ENCODE data around the gene ANKRD34A. TPM values are rescaled to one million over a fixed set of nuclear protein-coding genes. Genes with fewer than 3 reads are reported as not detected.

The ANKRD34A gene
- total RNA-seq, 1 experiment from 2014 or later, result 1.1 TPM

GRCh38 chr1:145993618-145994390, 29.4 kb upstream of the ANKRD34A start (continued):
- no peak for TF ChIP-seq ZBTB33 (IDR thresholded peaks at IDR 0.05; ENCODE audit: extremely low read depth, insufficient replicate concordance, low read length)
- no peak for TF ChIP-seq CBX3 (IDR thresholded peaks at IDR 0.05; ENCODE audit: low read depth)
- TF ChIP-seq, protein P1, sequence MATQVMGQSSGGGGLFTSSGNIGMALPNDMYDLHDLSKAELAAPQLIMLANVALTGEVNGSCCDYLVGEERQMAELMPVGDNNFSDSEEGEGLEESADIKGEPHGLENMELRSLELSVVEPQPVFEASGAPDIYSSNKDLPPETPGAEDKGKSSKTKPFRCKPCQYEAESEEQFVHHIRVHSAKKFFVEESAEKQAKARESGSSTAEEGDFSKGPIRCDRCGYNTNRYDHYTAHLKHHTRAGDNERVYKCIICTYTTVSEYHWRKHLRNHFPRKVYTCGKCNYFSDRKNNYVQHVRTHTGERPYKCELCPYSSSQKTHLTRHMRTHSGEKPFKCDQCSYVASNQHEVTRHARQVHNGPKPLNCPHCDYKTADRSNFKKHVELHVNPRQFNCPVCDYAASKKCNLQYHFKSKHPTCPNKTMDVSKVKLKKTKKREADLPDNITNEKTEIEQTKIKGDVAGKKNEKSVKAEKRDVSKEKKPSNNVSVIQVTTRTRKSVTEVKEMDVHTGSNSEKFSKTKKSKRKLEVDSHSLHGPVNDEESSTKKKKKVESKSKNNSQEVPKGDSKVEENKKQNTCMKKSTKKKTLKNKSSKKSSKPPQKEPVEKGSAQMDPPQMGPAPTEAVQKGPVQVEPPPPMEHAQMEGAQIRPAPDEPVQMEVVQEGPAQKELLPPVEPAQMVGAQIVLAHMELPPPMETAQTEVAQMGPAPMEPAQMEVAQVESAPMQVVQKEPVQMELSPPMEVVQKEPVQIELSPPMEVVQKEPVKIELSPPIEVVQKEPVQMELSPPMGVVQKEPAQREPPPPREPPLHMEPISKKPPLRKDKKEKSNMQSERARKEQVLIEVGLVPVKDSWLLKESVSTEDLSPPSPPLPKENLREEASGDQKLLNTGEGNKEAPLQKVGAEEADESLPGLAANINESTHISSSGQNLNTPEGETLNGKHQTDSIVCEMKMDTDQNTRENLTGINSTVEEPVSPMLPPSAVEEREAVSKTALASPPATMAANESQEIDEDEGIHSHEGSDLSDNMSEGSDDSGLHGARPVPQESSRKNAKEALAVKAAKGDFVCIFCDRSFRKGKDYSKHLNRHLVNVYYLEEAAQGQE (IDR thresholded peaks at IDR 0.05; ENCODE audit: low read depth), result no peak

DNA sequence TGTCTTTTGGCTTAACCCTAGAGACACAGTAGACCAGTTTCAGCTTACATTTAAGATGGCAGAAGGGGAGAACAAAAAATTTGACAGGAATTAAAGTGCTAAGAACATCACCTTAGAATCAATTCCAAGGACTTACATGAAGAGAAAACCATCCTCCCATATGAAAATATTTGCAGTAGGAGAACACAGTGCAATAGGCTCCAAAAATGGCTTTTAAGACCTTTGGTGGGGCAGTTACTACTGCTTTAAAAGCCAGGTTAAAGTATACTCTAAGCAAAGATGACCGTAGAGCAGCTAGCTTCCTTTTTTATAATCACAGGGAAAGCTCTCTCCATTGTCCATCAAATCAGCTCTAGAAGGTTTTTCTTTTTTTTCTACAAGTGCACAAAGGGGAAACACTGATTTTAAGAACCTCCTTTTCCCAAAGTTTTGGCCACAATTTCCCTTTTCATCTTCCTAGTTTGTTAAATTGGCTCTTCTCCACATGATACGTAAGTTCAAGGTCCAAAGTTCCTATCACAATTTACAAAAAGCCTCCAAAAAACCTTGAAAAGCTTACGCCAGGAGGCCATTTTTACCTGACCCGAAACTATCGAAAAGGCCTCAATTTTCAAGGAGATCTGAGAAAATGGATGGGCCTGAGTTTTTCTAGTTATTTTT, 28.7 kb upstream of the ANKRD34A start:
- no TSS peak for BruUV-seq (replicated peaks)
- no peaks in the 10 kb centered on the region for H3K36me3 ChIP-seq (ENCODE audit: control insufficient read depth in 1 of 2, insufficient read depth in 2 of 2, low read length in 2 of 2)
- POLR2A ChIA-PET, result interaction anchor here (2.8 kb wide), 1 partner anchor 13 kb away, joined by 6 read pairs; no protein-coding TSS in a partner anchor
- H3K4me3 ChIP-seq (replicated peaks in 1 of 2; ENCODE audit: low read depth in 1 of 2, low read length in 2 of 2), result no peak overlapping the region
- intact Hi-C loops (cut with micrococcal nuclease), result no loop called here
- TF ChIP-seq, protein P2, sequence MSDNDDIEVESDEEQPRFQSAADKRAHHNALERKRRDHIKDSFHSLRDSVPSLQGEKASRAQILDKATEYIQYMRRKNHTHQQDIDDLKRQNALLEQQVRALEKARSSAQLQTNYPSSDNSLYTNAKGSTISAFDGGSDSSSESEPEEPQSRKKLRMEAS (IDR thresholded peaks at IDR 0.05), result no peak
- TF ChIP-seq CTCF (IDR thresholded peaks at IDR 0.05 in 2 of 3, conservative IDR thresholded peaks at IDR 0.05 in 1 of 3; ENCODE audit: borderline replicate concordance in 1 of 3, insufficient read depth in 1 of 3, low read depth in 2 of 3, low read length in 2 of 3) (no peak), SRF (IDR thresholded peaks at IDR 0.05; ENCODE audit: low read depth) (no peak), JUND (IDR thresholded peaks at IDR 0.05) (no peak), YY1 (IDR thresholded peaks at IDR 0.05; ENCODE audit: extremely low read depth, insufficient replicate concordance, low read depth, low read length) (no peak)
- H3K9me3 ChIP-seq (ENCODE audit: control insufficient read depth in 1 of 2, insufficient read depth in 1 of 2, low read depth in 1 of 2, low read length in 2 of 2), result no peaks in the 10 kb centered on the region
- no peak overlapping the region for H3K27ac ChIP-seq (ENCODE audit: low read depth, low read length)
- DNase-seq (ENCODE audit: low read depth, low spot score), result no peak
- H3K9ac ChIP-seq (ENCODE audit: low read length), result no peak overlapping the region
- no peaks in the 10 kb centered on the region for H4K20me1 ChIP-seq (ENCODE audit: insufficient read depth)
- RAD21 ChIA-PET (ENCODE audit: low non-redundant PET in 1 of 2, low total read pairs in 2 of 2, uncharacterized antibody in 2 of 2, unreplicated experiment in 2 of 2), result no interaction called here
- no peaks in the 10 kb centered on the region for H3K27me3 ChIP-seq (ENCODE audit: insufficient read depth, low read length)
- no peak for ATAC-seq
- no peaks in the 10 kb centered on the region for H3K9me2 ChIP-seq (ENCODE audit: insufficient read depth)
- CTCF ChIA-PET, result interaction anchor here (1.3 to 2.3 kb wide), 2 partner anchors 14 kb away, joined by 4 to 11 read pairs; no protein-coding TSS in a partner anchor
- no peaks in the 10 kb centered on the region for H3K79me2 ChIP-seq (ENCODE audit: insufficient read depth, low read length)
- H3K4me1 ChIP-seq (ENCODE audit: control insufficient read depth in 1 of 2, insufficient read depth in 2 of 2, low read length in 2 of 2), result peaks cover 2 to 5% of the 10 kb centered on the region in 2 experiments; a peak in 2 of 4 replicates
- no peak overlapping the region for H2AFZ ChIP-seq (ENCODE audit: low read depth, low read length, poor library complexity, severe bottlenecking)
- no peak overlapping the region for H3K4me2 ChIP-seq (ENCODE audit: low read length)

Measured in HCT116 (cell line).